Thyroid gland (tissue), 4 donors: ENCODE results near the gene SSPN.

Experiments used
- CTCF ChIP-seq, 6 experiments: fragments of 200-600 bp in 3 of 6; fragments of 450-650 bp in 3 of 6; sonication (generic) in 3 of 6; IDR thresholded peaks; one replicate each; pipeline ENCODE4 v1.5.1; 2016 to 2019; ENCODE audit warnings: antibody characterized with exemption in 6 of 6, mild to moderate bottlenecking in 2 of 6, inconsistent platforms in 1 of 6, moderate library complexity in 1 of 6
- POLR2A ChIP-seq, 2 donors: fragments of 450-650 bp; IDR thresholded peaks; one replicate each; pipeline ENCODE4 v1.6.1; 2017; ENCODE audit warnings: antibody characterized with exemption in 2 of 2, mild to moderate bottlenecking in 2 of 2, moderate library complexity in 1 of 2

- TF ChIP-seq CTCF (IDR thresholded peaks at IDR 0.05) (no peak), POLR2A (IDR thresholded peaks at IDR 0.05) (no peak)
Measured at GRCh38 chr12:26280869-26281268, 85.5 kb downstream of the SSPN start.
